ENCODE results near the gene SKOR1. TPM values are rescaled to one million over a fixed set of nuclear protein-coding genes. Genes with fewer than 3 reads are reported as not detected.

SKOR1 gene
- total RNA-seq, 4 donors from 2014 or later: 1.1 to 2.3 (median 1.5) TPM

- Histone ChIP-seq H3K9me3 (no peaks in the 10 kb centered on the region), H3K27me3 (no peaks in the 10 kb centered on the region), H3K27ac (no peak overlapping the region), H3K36me3 (no peaks in the 10 kb centered on the region), H3K4me3 (no peak overlapping the region), H3K4me1 (peaks cover 24% of the 10 kb centered on the region)
- no peak for TF ChIP-seq POLR2A (IDR thresholded peaks at IDR 0.05)
- no peak for TF ChIP-seq EP300 (IDR thresholded peaks at IDR 0.05)
- TF ChIP-seq CTCF (IDR thresholded peaks at IDR 0.05): no peak
- no peak for TF ChIP-seq POLR2AphosphoS5 (IDR thresholded peaks at IDR 0.05)
- WGBS: 90% methylated on average over 11 of the region's 11 CpGs
- DNase-seq (ENCODE audit: low spot score in 2 of 2): no peak
Measured at GRCh38 chr15:67879440-67880129, 54.3 kb downstream of the SKOR1 start.

GRCh38 chr15:67880651-67881182 lies 55.4 kb downstream of the SKOR1 start:
- Histone ChIP-seq H3K27ac (peak overlapping the region; percentile 50), H3K27me3 (no peaks in the 10 kb centered on the region), H3K36me3 (no peaks in the 10 kb centered on the region), H3K4me3 (no peak overlapping the region), H3K4me1 (peaks cover 35% of the 10 kb centered on the region), H3K9me3 (no peaks in the 10 kb centered on the region)
- DNase-seq (ENCODE audit: low spot score in 2 of 2): no peak
- TF ChIP-seq POLR2A (IDR thresholded peaks at IDR 0.05): no peak
- TF ChIP-seq CTCF (IDR thresholded peaks at IDR 0.05): no peak
- no peak for TF ChIP-seq EP300 (IDR thresholded peaks at IDR 0.05)
- no peak for TF ChIP-seq POLR2AphosphoS5 (IDR thresholded peaks at IDR 0.05)
- 48% methylated on average over 3 of the region's 3 CpGs for WGBS

GRCh38 chr15:67882487-67883233 lies 57.4 kb downstream of the SKOR1 start:
- Histone ChIP-seq H3K9me3 (no peaks in the 10 kb centered on the region), H3K36me3 (no peaks in the 10 kb centered on the region), H3K4me1 (peaks cover 35% of the 10 kb centered on the region), H3K27ac (no peak overlapping the region), H3K4me3 (no peak overlapping the region), H3K27me3 (no peaks in the 10 kb centered on the region)
- TF ChIP-seq POLR2AphosphoS5 (IDR thresholded peaks at IDR 0.05) (no peak), CTCF (IDR thresholded peaks at IDR 0.05) (no peak), POLR2A (IDR thresholded peaks at IDR 0.05) (no peak)
- no peak for DNase-seq (ENCODE audit: low spot score in 2 of 2)
- WGBS: 74% methylated on average over 8 of the region's 8 CpGs

- H3K9me3 ChIP-seq: no peaks in the 10 kb centered on the region
- no peaks in the 10 kb centered on the region for H3K27me3 ChIP-seq
- no peak overlapping the region for H3K4me3 ChIP-seq
- no peak for DNase-seq (ENCODE audit: low spot score in 2 of 2)
- TF ChIP-seq CTCF (IDR thresholded peaks at IDR 0.05) (no peak), EP300 (IDR thresholded peaks at IDR 0.05) (no peak), POLR2A (IDR thresholded peaks at IDR 0.05) (no peak), POLR2AphosphoS5 (IDR thresholded peaks at IDR 0.05) (no peak)
- peaks cover 35% of the 10 kb centered on the region for H3K4me1 ChIP-seq
- WGBS: 73% methylated on average over 9 of the region's 10 CpGs
- no peaks in the 10 kb centered on the region for H3K36me3 ChIP-seq
- peak overlapping the region; percentile 86 for H3K27ac ChIP-seq
Measured at GRCh38 chr15:67883234-67883773, 58.0 kb downstream of the SKOR1 start.

- Histone ChIP-seq H3K4me1 (peaks cover 35% of the 10 kb centered on the region), H3K27me3 (no peaks in the 10 kb centered on the region), H3K36me3 (no peaks in the 10 kb centered on the region), H3K27ac (peak overlapping the region; percentile 86), H3K4me3 (peak overlapping the region; percentile 49), H3K9me3 (no peaks in the 10 kb centered on the region)
- DNase-seq (ENCODE audit: low spot score in 2 of 2): no peak
- no peak for TF ChIP-seq POLR2AphosphoS5 (IDR thresholded peaks at IDR 0.05)
- no peak for TF ChIP-seq CTCF (IDR thresholded peaks at IDR 0.05)
- TF ChIP-seq POLR2A (IDR thresholded peaks at IDR 0.05): no peak
- TF ChIP-seq EP300 (IDR thresholded peaks at IDR 0.05): no peak
- WGBS: 63% methylated on average over 6 of the region's 6 CpGs
Measured at GRCh38 chr15:67884009-67884408, 58.7 kb downstream of the SKOR1 start.

Measured in suprapubic skin (tissue), 4 donors.